ENCODE results near the gene FUZ.
A peak's percentile ranks its signal among the peaks of the same experiment; 100 is the strongest.
"Not testable (repeated sequence)": the region's sequence is repeated elsewhere in the genome, so short reads cannot be mapped to it uniquely, and the experiment has no call there.

Gene FUZ

GRCh38 chr19:49830766-49831165 lies 17.7 kb upstream of the FUZ start:
- no peak for TF ChIP-seq CTCF (IDR thresholded peaks at IDR 0.05; ENCODE audit: insufficient read depth, low read depth, low read length, missing control alignments)
- no peak overlapping the region for H3K4me3 ChIP-seq (ENCODE audit: low read length)
- no peak for DNase-seq (ENCODE audit: low read depth)

GRCh38 chr19:49829721-49830120 lies 16.6 kb upstream of the FUZ start:
- no peak for TF ChIP-seq CTCF (IDR thresholded peaks at IDR 0.05; ENCODE audit: insufficient read depth, low read depth, low read length, missing control alignments)
- no peak for DNase-seq (ENCODE audit: low read depth)
- no peak overlapping the region for H3K4me3 ChIP-seq (ENCODE audit: low read length)

- no peak overlapping the region for H3K4me3 ChIP-seq (ENCODE audit: low read length)
- no peak for TF ChIP-seq CTCF (IDR thresholded peaks at IDR 0.05; ENCODE audit: insufficient read depth, low read depth, low read length, missing control alignments)
- no peak for DNase-seq (ENCODE audit: low read depth)
Observed at GRCh38 chr19:49829200-49829599, 16.1 kb upstream of the FUZ start.

- no peak for DNase-seq (ENCODE audit: low read depth)
- no peak overlapping the region for H3K4me3 ChIP-seq (ENCODE audit: low read length)
- no peak for TF ChIP-seq CTCF (IDR thresholded peaks at IDR 0.05; ENCODE audit: insufficient read depth, low read depth, low read length, missing control alignments)
Observed at GRCh38 chr19:49827034-49827433, 13.9 kb upstream of the FUZ start.

GRCh38 chr19:49824662-49825061 lies 11.6 kb upstream of the FUZ start:
- TF ChIP-seq CTCF (IDR thresholded peaks at IDR 0.05; ENCODE audit: insufficient read depth, low read depth, low read length, missing control alignments): no peak
- no peak for DNase-seq (ENCODE audit: low read depth)
- no peak overlapping the region for H3K4me3 ChIP-seq (ENCODE audit: low read length)

- no peak overlapping the region for H3K4me3 ChIP-seq (ENCODE audit: low read length)
- DNase-seq (ENCODE audit: low read depth): no peak
- TF ChIP-seq CTCF (IDR thresholded peaks at IDR 0.05; ENCODE audit: insufficient read depth, low read depth, low read length, missing control alignments): no peak
Observed at GRCh38 chr19:49823472-49823871, 10.4 kb upstream of the FUZ start.

GRCh38 chr19:49820125-49820524 lies 7.0 kb upstream of the FUZ start:
- no peak overlapping the region for H3K4me3 ChIP-seq (ENCODE audit: low read length)
- DNase-seq (ENCODE audit: low read depth): no peak
- TF ChIP-seq CTCF (IDR thresholded peaks at IDR 0.05; ENCODE audit: insufficient read depth, low read depth, low read length, missing control alignments): no peak

- not testable (repeated sequence) for DNase-seq (ENCODE audit: low read depth)
- H3K4me3 ChIP-seq (ENCODE audit: low read length): peak overlapping the region; percentile 98
Observed at GRCh38 chr19:49819452-49820115, 6.5 kb upstream of the FUZ start.
